IMR-90 (cell line): Measurements from ENCODE around the gene NME1. TPM values are rescaled to one million over a fixed set of nuclear protein-coding genes. Genes with fewer than 3 reads are reported as not detected.

Source experiments
- ATAC-seq: fragments of 200-7000 bp; cut with Tn5 transposase; 2 replicates; pipeline ENCODE4 v1.9.1; 2020; ENCODE audit warnings: low read depth, mild to moderate bottlenecking, moderate library complexity
- BruUV-seq: library from RNA; stranded (reverse); fragments of 400-500 nt; replicated peaks from 2 replicates; lab custom pipeline; 2021; lab: Mats Ljungman, UMichigan
- CTCF ChIA-PET: fragments of 300-600 bp; formaldehyde crosslinking; extraction: SDS; loops from one replicate; lab custom pipeline; 2021; ENCODE audit warnings: antibody characterized with exemption; lab: Yijun Ruan, JAX
- POLR2A ChIA-PET: fragments of 300-600 bp; sonication (Branson Sonifier 250); formaldehyde crosslinking; loops from one replicate; lab custom pipeline; 2022; ENCODE audit warnings: antibody characterized with exemption; ENCODE audit not compliant: unreplicated experiment; lab: Charles Lee
- DNase-seq: peaks from one replicate; pipeline ENCODE4 v3.0.0; 2013
- H2AFZ ChIP-seq: replicated peaks from 2 replicates; pipeline ENCODE3; 2013; ENCODE audit warnings: low read length, mild to moderate bottlenecking; ENCODE audit not compliant: poor library complexity
- H2AK5ac ChIP-seq: 2 replicates; pipeline ENCODE4 v1.6.1; 2013; ENCODE audit warnings: low read depth, low read length, inconsistent platforms
- H2AK9ac ChIP-seq: replicated peaks from 2 replicates; pipeline ENCODE3; 2013; ENCODE audit warnings: mild to moderate bottlenecking, low read depth, low read length, moderate library complexity; ENCODE audit not compliant: poor library complexity
- H2BK120ac ChIP-seq: 2 replicates; pipeline ENCODE4 v1.6.1; 2013; ENCODE audit warnings: low read depth, low read length, inconsistent platforms
- H2BK15ac ChIP-seq: 3 replicates; pipeline ENCODE4 v1.6.1; 2013; ENCODE audit warnings: low read depth, low read length, inconsistent platforms
- H2BK20ac ChIP-seq: 2 replicates; pipeline ENCODE4 v1.6.1; 2013; ENCODE audit warnings: low read depth, mild to moderate bottlenecking, inconsistent platforms, low read length, moderate library complexity
- H2BK5ac ChIP-seq: 2 replicates; pipeline ENCODE4 v1.6.1; 2013; ENCODE audit warnings: mild to moderate bottlenecking, low read depth, low read length, inconsistent platforms; ENCODE audit not compliant: poor library complexity, severe bottlenecking
- H3K14ac ChIP-seq: replicated peaks from 2 replicates; pipeline ENCODE4 v1.6.1; 2013; ENCODE audit warnings: low read depth, low read length, inconsistent platforms
- H3K18ac ChIP-seq: 2 replicates; pipeline ENCODE4 v1.6.1; 2013; ENCODE audit warnings: low read depth, low read length, control low read depth
- H3K23ac ChIP-seq: 2 replicates; pipeline ENCODE4 v1.6.1; 2013; ENCODE audit warnings: low read depth, low read length, inconsistent platforms
- H3K27ac ChIP-seq: 2 replicates; pipeline ENCODE4 v1.5.1; 2013; ENCODE audit warnings: mild to moderate bottlenecking, control low read depth, low read length; ENCODE audit not compliant: insufficient read depth
- H3K27me3 ChIP-seq: 2 replicates; pipeline ENCODE4 v1.6.1; 2013; ENCODE audit warnings: low read length; ENCODE audit not compliant: control insufficient read depth, insufficient read depth
- H3K36me3 ChIP-seq: 2 replicates; pipeline ENCODE4 v1.6.1; 2013; ENCODE audit warnings: low read length, mixed read lengths; ENCODE audit not compliant: control insufficient read depth, insufficient read depth
- H3K4ac ChIP-seq: 2 replicates; pipeline ENCODE4 v1.6.1; 2013; ENCODE audit warnings: low read depth, low read length, inconsistent platforms
- H3K4me1 ChIP-seq: 2 replicates; pipeline ENCODE4 v1.6.1; 2013; ENCODE audit warnings: low read length, mixed read lengths; ENCODE audit not compliant: control insufficient read depth, insufficient read depth
- H3K4me2 ChIP-seq: 2 replicates; pipeline ENCODE4 v1.6.1; 2013; ENCODE audit warnings: low read depth, mild to moderate bottlenecking, control low read depth, low read length, moderate library complexity
- H3K4me3 ChIP-seq: 2 replicates; pipeline ENCODE4 v1.5.1; 2013; ENCODE audit warnings: low read depth, mild to moderate bottlenecking, control low read depth, low read length, moderate library complexity; ENCODE audit not compliant: insufficient read depth
- H3K56ac ChIP-seq: 2 replicates; pipeline ENCODE4 v1.6.1; 2013; ENCODE audit warnings: low read length, inconsistent platforms; ENCODE audit not compliant: insufficient read depth; ENCODE audit errors: extremely low read depth
- H3K79me1 ChIP-seq, 2 experiments: 2 replicates each; pipeline ENCODE4 v1.6.1; 2013; ENCODE audit warnings: low read length in 2 of 2, inconsistent platforms in 1 of 2, low read depth in 1 of 2
- H3K9ac ChIP-seq: 2 replicates; pipeline ENCODE4 v1.6.1; 2013; ENCODE audit warnings: low read depth, low read length, control low read depth
- H3K9me1 ChIP-seq: 2 replicates; pipeline ENCODE4 v1.6.1; 2013; ENCODE audit warnings: low read length, inconsistent platforms; ENCODE audit not compliant: insufficient read depth
- H3K9me3 ChIP-seq: 2 replicates; pipeline ENCODE4 v1.6.1; 2013; ENCODE audit warnings: low read length; ENCODE audit not compliant: control insufficient read depth, insufficient read depth
- H4K20me1 ChIP-seq: 2 replicates; pipeline ENCODE4 v1.6.1; 2013; ENCODE audit warnings: low read length, inconsistent platforms; ENCODE audit not compliant: insufficient read depth
- H4K5ac ChIP-seq: 2 replicates; pipeline ENCODE4 v1.6.1; 2013; ENCODE audit warnings: mild to moderate bottlenecking, low read depth, low read length, control low read depth
- H4K8ac ChIP-seq, 2 experiments: 2 replicates each; pipeline ENCODE4 v1.6.1; 2013; ENCODE audit warnings: low read depth in 2 of 2, low read length in 2 of 2, control low read depth in 1 of 2, inconsistent platforms in 1 of 2
- H4K91ac ChIP-seq: 2 replicates; pipeline ENCODE4 v1.6.1; 2013; ENCODE audit warnings: low read depth, low read length, inconsistent platforms; ENCODE audit not compliant: insufficient read depth
- MAFK ChIP-seq: IDR thresholded peaks from 2 replicates; pipeline ENCODE4 v1.6.1; 2012; ENCODE audit warnings: low read depth, low read length, improper control_type of control experiment
- USF2 ChIP-seq: fragments of 150-350 bp; IDR thresholded peaks from 2 replicates; pipeline ENCODE4 v1.6.1; 2017; ENCODE audit warnings: mild to moderate bottlenecking, antibody characterized with exemption, low read length, low read depth
- WGBS, 2 experiments: methylation state at CpG; one replicate each; pipeline versions ENCODE4 v1.1.5 to v1.1.7; 2013; ENCODE audit warnings: missing lambda C conversion rate in 2 of 2; ENCODE audit not compliant: insufficient read length in 1 of 2; ENCODE audit errors: extremely low coverage in 2 of 2; 5-methylcytosine and 5-hydroxymethylcytosine counted together
- dilution Hi-C: fragments of 300-500 bp; cut with HindIII; formaldehyde crosslinking; loops from one replicate; pipeline ENCODE4 v1.14.3; 2018; ENCODE audit warnings: low sequenced_read_pairs; ENCODE audit not compliant: unreplicated experiment
- in situ Hi-C: fragments of 300-500 bp; cut with MboI; formaldehyde crosslinking; loops from 3 replicates; pipeline ENCODE4 v1.14.3; 2019; ENCODE audit warnings: low sequenced_read_pairs, inconsistent platforms, mixed read lengths
- intact Hi-C: fragments of 100-400 bp; cut with micrococcal nuclease; formaldehyde crosslinking; loops from 2 replicates; pipeline ENCODE4 v1.10.0; 2022
- polyA plus RNA-seq, 3 experiments: library from polyadenylated mRNA; depleted of rRNA; stranded (reverse); fragments of >200 nt; gene quantifications; 2 replicates each; pipeline ENCODE4 v1.2.3, GENCODE V29; 2012; ENCODE audit warnings: low replicate concordance in 1 of 3
- total RNA-seq: library from RNA; depleted of rRNA; stranded (reverse); fragments of >200 nt; gene quantifications from 2 replicates; pipeline ENCODE4 v1.2.3, GENCODE V29; 2012

NME1 gene
- total and polyA plus RNA-seq, 2 of the 4 experiments (the other 2 are of a cell fraction), result 311 to 312 TPM

- no peaks in the 10 kb centered on the region for H4K20me1 ChIP-seq
- in situ Hi-C loops, result no loop called here
- H3K9me1 ChIP-seq, result no peaks in the 10 kb centered on the region
- no peak overlapping the region for H3K56ac ChIP-seq
- TF ChIP-seq USF2 (no peak), MAFK (peak; percentile 83)
- H3K27ac ChIP-seq, result no peak overlapping the region
- no peak for ATAC-seq
- ChIA-PET POLR2A (no interaction called here), CTCF (no interaction called here)
- no peak overlapping the region for H2BK5ac ChIP-seq
- H3K4ac ChIP-seq, result no peak overlapping the region
- H3K14ac ChIP-seq, result no peak overlapping the region
- dilution Hi-C loops, result no loop called here
- H4K8ac ChIP-seq, result no peak overlapping the region
- H3K36me3 ChIP-seq, result peaks cover 19% of the 10 kb centered on the region
- no peak overlapping the region for H2BK15ac ChIP-seq
- no peaks in the 10 kb centered on the region for H3K9me3 ChIP-seq
- H2AK9ac ChIP-seq, result peak overlapping the region; percentile 45
- H3K18ac ChIP-seq, result no peak overlapping the region
- H3K4me1 ChIP-seq, result 0 out of 2 replicates have a peak, but pooled peaks cover 2% of the 10 kb centered on the region
- no peak for DNase-seq
- H4K5ac ChIP-seq, result no peak overlapping the region
- H2AFZ ChIP-seq, result no peak overlapping the region
- no peaks in the 10 kb centered on the region; a peak in 1 of 4 replicates for H3K79me1 ChIP-seq
- BruUV-seq, result no TSS peak
- no peak overlapping the region for H3K23ac ChIP-seq
- no peak overlapping the region for H2AK5ac ChIP-seq
- no peak overlapping the region for H4K91ac ChIP-seq
- no peak overlapping the region for H2BK120ac ChIP-seq
- H3K9ac ChIP-seq, result no peak overlapping the region
- H3K4me3 ChIP-seq, result no peak overlapping the region
- no peak overlapping the region for H2BK20ac ChIP-seq
- no peak overlapping the region for H3K4me2 ChIP-seq
- intact Hi-C loops, result no loop called here
- H3K27me3 ChIP-seq, result no peaks in the 10 kb centered on the region
- no CpG with 5 or more reads among the region's 8 CpGs for WGBS, 2 experiments
Measured at GRCh38 chr17:51185763-51186332, 32.5 kb downstream of the NME1 start.
